VCaP (cell line): ENCODE measurements around the gene XIRP2.

Source experiments
- H3K27ac ChIP-seq: fragments of 450-650 bp; 2 replicates; pipeline ENCODE4 v1.5.1; 2017
- TF ChIP-seq, protein P1 (sequence below): fragments of 450-650 bp; conservative IDR thresholded peaks from 2 replicates; pipeline ENCODE4 v1.5.1; 2017; ENCODE audit warnings: mild to moderate bottlenecking, moderate library complexity

The XIRP2 gene

DNA sequence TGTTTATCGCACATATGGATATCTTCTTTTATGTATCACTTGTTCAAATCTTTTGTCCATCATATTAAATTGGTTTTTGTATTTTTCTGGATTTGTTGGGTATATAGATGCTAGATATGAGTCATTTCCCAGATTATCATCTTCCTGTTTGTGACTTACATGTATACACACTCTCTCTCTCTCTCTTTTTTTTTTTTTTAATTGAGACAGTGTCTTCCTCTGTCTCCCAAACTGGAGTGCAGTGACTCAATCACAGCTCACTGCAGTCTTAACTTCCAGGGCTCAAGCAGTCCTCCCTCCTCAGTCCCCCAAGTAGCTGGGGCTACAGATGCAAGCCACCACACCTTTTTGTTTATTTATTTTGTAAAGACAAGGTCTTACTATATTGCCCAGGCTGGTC is 43.8 kb downstream of the XIRP2 start:
- TF ChIP-seq, protein P1, sequence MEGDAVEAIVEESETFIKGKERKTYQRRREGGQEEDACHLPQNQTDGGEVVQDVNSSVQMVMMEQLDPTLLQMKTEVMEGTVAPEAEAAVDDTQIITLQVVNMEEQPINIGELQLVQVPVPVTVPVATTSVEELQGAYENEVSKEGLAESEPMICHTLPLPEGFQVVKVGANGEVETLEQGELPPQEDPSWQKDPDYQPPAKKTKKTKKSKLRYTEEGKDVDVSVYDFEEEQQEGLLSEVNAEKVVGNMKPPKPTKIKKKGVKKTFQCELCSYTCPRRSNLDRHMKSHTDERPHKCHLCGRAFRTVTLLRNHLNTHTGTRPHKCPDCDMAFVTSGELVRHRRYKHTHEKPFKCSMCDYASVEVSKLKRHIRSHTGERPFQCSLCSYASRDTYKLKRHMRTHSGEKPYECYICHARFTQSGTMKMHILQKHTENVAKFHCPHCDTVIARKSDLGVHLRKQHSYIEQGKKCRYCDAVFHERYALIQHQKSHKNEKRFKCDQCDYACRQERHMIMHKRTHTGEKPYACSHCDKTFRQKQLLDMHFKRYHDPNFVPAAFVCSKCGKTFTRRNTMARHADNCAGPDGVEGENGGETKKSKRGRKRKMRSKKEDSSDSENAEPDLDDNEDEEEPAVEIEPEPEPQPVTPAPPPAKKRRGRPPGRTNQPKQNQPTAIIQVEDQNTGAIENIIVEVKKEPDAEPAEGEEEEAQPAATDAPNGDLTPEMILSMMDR: no peak
- H3K27ac ChIP-seq: no peak overlapping the region

DNA sequence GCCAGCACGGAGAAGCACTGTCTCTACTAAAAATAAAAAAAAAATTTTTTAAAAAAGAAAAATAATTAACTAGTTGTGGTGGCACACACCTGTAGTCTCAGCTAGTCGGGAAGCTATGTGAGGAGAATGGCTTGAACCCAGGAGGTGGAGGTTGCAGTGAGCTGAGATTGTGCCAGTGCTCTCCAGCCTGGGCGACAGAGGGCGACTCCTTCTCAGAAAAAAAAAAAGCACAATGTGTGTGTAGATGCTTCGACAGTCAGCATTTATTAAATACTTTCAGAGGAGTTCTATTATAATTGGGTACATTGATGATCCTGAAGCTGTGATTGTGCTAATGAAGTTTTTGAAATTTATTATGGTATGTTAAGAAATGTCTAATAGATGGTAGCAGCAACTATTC is 46.5 kb downstream of the XIRP2 start:
- no peak overlapping the region for H3K27ac ChIP-seq
- TF ChIP-seq, protein P1: no peak; the same call in 1 of the 2 replicates

DNA sequence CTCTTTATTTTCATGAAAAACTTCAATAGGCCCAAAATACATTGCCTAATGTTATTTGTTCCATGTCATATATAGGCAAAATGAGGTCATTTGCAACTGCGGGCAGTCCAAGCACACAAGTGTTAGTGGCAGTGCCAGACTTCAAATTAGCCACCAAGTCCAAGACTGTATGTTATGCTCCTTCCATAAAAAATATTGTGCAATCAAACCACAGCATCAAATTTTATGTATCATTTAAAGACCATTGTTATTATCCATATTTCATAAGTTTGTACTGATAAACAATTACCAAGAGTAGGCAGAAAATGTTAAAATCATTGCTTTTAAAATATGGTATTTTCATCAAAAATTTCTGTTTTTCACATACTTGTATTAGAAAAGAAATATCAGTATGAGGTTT is 54.1 kb downstream of the XIRP2 start:
- no peak overlapping the region for H3K27ac ChIP-seq
- TF ChIP-seq, protein P1: no peak

DNA sequence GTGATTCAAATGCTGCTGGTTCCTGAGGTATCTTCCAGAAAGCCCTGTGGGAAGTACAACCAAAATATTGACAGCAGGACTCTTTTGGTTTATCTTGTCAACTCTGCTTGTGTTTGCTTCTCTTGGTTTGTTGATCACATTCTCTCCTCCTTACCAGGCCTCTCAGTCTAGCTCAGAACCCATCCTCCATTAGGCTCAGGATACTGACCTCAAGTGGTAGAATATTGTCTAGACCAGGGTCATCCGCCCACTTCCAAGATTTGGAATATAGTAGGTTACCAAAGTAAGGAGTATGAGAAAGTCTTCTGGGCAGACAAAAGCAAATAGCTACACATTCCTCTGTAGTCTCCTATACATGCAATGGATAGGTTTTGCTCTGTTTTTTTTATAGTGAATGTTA is 56.6 kb downstream of the XIRP2 start:
- H3K27ac ChIP-seq: no peak overlapping the region
- TF ChIP-seq, protein P1: no peak

DNA sequence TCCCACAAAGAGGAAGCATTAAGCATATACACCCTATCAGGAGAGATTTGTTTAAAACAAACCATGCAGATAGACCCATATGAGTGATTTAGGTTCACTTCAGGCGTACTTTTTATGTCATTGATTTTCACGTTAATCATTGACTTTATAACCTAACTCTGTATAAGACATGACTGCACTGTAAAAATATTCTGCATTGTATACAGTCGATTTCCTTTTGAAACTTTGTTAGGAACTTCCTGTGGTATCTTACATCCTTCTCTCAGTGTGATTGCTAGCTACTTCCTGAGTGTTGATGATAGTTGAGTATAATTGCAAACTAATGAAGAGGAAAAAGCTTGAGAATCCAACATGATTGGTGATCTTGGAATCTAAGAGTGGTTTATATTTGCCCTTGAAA is 69.4 kb downstream of the XIRP2 start:
- TF ChIP-seq, protein P1: no peak
- no peak overlapping the region for H3K27ac ChIP-seq

DNA sequence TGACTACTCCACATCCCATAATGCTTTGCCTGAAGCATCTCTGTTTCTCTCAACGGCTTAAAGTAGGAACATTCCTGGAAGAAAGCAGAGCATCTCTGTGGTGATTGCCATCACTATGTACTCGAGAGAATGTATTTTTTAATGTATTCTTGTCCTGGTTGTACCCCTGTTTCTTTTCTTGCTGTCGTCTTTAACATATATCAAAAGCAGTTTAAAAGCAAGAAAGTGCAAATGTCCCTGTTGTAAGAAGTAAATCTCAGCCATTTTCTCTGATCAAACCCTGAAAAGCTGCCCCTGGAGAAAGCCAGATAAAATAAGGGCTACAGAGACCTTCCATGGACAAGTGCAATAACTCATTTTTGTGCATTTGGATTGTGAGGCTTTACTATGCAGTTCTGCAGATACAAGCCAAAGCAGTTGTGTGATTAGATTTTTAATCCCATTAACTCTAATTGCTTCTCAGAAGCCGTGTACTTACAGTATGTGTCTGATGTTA is 70.8 kb downstream of the XIRP2 start:
- H3K27ac ChIP-seq: no peak overlapping the region

DNA sequence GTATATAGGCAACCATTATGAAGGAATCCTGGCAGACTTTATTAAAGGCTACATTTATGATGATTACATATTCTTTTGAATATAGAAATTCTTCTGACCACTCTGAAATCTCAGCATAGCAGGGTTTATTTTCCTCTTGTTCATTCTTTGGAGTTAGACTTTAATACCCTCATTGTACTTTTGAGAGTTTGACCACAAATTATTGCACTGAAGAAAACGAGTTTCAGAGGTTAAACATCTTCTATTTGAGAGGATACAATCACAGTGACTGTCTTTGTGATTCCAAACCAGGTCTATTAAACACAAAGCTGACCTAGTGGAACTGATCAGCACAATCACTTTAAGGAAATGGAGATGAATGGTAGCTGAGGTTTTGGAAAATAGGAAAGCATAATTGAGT is 71.3 kb downstream of the XIRP2 start:
- no peak overlapping the region for H3K27ac ChIP-seq
- TF ChIP-seq, protein P1: no peak

More for the DNA sequence above, 70.8 kb downstream of the XIRP2 start:
- TF ChIP-seq, protein P1: no peak
